ENCODE results near the gene GDAP2.
A peak's percentile ranks its signal among the peaks of the same experiment; 100 is the strongest.
"Not testable (repeated sequence)": the region's sequence is repeated elsewhere in the genome, so short reads cannot be mapped to it uniquely, and the experiment has no call there.

The GDAP2 gene

GRCh38 chr1:117902944-117903343 lies 26.5 kb downstream of the GDAP2 start:
- no peak for DNase-seq (ENCODE audit: low read depth)

- DNase-seq (ENCODE audit: low read depth) = no peak
Measured at GRCh38 chr1:117899801-117900200, 29.6 kb downstream of the GDAP2 start.

- no peak for DNase-seq (ENCODE audit: low read depth)
Measured at GRCh38 chr1:117897551-117897950, 31.9 kb downstream of the GDAP2 start.

GRCh38 chr1:117895482-117896114 lies 33.8 kb downstream of the GDAP2 start:
- peak; percentile 68 for DNase-seq (ENCODE audit: low read depth)

- DNase-seq (ENCODE audit: low read depth) = no peak
Measured at GRCh38 chr1:117894078-117894477, 35.3 kb downstream of the GDAP2 start.

- DNase-seq (ENCODE audit: low read depth) = no peak
Measured at GRCh38 chr1:117892512-117892911, 36.9 kb downstream of the GDAP2 start.

GRCh38 chr1:117890452-117890851 lies 39.0 kb downstream of the GDAP2 start:
- DNase-seq (ENCODE audit: low read depth) = no peak

GRCh38 chr1:117886101-117886795 lies 43.2 kb downstream of the GDAP2 start:
- DNase-seq (ENCODE audit: low read depth) = peak; percentile 31

GRCh38 chr1:117883616-117884015 lies 45.8 kb downstream of the GDAP2 start:
- no peak for DNase-seq (ENCODE audit: low read depth)

- no peak for DNase-seq (ENCODE audit: low read depth)
Measured at GRCh38 chr1:117879284-117879683, 50.1 kb downstream of the GDAP2 start.

GRCh38 chr1:117877823-117878222 lies 51.6 kb downstream of the GDAP2 start:
- DNase-seq (ENCODE audit: low read depth) = no peak

- no peak for DNase-seq (ENCODE audit: low read depth)
Measured at GRCh38 chr1:117871013-117871412, 58.4 kb downstream of the GDAP2 start.

GRCh38 chr1:117861694-117862093 lies 67.7 kb downstream of the GDAP2 start:
- no peak for DNase-seq (ENCODE audit: low read depth)

- peak; percentile 76 for DNase-seq (ENCODE audit: low read depth)
Measured at GRCh38 chr1:117860896-117861610, 68.4 kb downstream of the GDAP2 start.

- no peak for DNase-seq (ENCODE audit: low read depth)
Measured at GRCh38 chr1:117859901-117860300, 69.5 kb downstream of the GDAP2 start.

- no peak for DNase-seq (ENCODE audit: low read depth)
Measured at GRCh38 chr1:117857418-117857817, 72.0 kb downstream of the GDAP2 start.

- no peak for DNase-seq (ENCODE audit: low read depth)
Measured at GRCh38 chr1:117852853-117853553, 76.4 kb downstream of the GDAP2 start.

- DNase-seq (ENCODE audit: low read depth) = no peak
Measured at GRCh38 chr1:117851687-117852086, 77.7 kb downstream of the GDAP2 start.

- no peak for DNase-seq (ENCODE audit: low read depth)
Measured at GRCh38 chr1:117846674-117847425, 82.6 kb downstream of the GDAP2 start.

GRCh38 chr1:117844478-117844877 lies 84.9 kb downstream of the GDAP2 start:
- not testable (repeated sequence) for DNase-seq (ENCODE audit: low read depth)

GRCh38 chr1:117843791-117844190 lies 85.6 kb downstream of the GDAP2 start:
- DNase-seq (ENCODE audit: low read depth) = no peak

All from HS-5 (cell line).